NCI-H2227 treated with DMSO at 0.1 percent for 48 hours (cell line): ENCODE measurements around the gene UBE4B.
"Not testable (repeated sequence)": the region's sequence is repeated elsewhere in the genome, so short reads cannot be mapped to it uniquely, and the experiment has no call there.

Experiments used
- DNase-seq: peaks from one replicate; lab custom pipeline; 2025; lab: John Stamatoyannopoulos, UW

Gene UBE4B

GRCh38 chr1:10032590-10033358, at the start of gene UBE4B:
Gene UBE4B, plus strand, starts transcription at chr1:10032958. Its CDS starts 713 bp downstream, at chr1:10033671.
- peak; percentile 98 for DNase-seq

DNA sequence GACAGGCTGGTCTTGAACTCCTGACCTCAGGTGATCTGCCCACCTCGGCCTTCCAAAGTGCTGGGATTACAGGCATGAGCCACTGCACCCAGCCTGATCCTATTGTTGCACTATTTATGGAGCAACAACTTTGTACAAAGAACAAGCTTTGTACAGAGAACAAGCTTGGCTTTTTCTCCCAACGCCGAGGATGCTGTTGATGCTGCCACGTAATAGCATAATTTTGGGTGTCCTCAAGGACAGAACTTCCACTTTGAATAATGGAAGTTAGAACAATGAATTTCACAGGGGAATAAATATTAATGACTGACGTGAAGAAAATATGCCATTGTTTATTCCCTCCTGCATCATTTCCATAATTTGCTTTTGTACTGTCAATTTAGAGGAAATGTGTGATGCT, 48.5 kb upstream of the UBE4B start:
- no peak for DNase-seq

DNA sequence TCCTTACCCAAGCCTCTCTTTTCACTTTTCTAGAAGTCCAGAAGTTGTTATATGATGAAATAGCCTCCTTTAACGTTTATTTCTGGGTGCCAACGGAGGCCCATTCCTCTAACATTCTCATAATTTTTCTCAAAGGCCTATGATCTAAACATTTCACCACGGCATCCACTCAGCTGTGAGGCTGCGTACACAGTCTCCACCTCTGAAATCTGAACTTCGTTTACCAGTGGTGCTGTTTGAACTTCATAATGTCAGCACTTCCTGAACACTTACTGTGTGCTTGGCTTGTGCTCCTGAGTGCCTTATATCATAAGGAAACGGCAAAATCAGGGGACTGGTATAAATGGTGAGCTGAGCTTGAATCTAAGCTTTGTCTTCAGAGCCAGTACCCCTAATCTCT, 47.8 kb upstream of the UBE4B start:
- no peak for DNase-seq

DNA sequence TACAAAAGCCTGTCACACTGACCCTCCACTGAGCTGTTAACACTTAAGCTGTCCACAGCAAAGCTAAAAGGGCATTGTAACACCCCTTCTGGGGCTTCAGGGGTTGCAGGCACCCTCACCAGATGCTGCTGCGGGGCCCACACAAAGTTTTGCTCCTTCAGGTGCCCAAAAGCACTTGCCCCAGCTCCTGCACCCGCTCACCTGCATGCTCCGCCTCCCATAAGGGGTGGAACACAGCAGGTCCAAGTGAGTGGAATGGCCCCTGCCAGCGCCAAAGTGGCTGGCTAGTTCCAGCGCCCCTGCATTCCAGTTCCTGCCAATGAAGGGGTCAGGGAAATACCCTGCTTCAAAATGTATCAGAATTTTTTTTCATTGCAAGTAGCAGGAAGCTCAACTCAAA, 43.0 kb upstream of the UBE4B start:
- no peak for DNase-seq

- no peak for DNase-seq
These were observed 41.8 kb upstream of the UBE4B start for GRCh38 chr1:9990944-9991343.

- no peak for DNase-seq
These were observed 39.8 kb upstream of the UBE4B start for GRCh38 chr1:9992910-9993309.

DNA sequence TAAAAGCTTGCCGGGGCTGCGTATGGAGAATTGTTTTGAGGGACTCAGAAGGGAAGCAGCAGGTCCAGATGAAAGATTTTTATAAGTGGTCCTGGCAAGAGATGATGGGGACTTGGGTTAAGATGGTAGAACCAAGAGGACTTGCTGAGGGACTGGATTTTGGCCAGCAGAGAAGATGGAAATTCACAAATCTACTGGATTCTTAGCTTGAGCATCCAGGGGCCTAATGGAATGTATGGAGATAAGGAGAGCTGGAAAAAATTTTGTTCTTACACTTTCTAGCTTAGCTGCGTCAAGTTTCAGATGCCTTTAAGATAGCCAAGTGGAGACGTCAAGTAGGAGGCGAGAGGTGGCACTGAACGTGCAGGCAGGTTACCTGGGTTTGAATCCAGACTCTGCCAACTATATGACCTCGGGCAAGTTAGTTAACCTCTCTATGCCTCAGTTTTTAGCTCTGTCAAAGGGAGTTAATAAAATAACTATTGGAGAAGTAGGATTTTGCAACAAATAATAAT, 39.1 kb upstream of the UBE4B start:
- DNase-seq = no peak

DNA sequence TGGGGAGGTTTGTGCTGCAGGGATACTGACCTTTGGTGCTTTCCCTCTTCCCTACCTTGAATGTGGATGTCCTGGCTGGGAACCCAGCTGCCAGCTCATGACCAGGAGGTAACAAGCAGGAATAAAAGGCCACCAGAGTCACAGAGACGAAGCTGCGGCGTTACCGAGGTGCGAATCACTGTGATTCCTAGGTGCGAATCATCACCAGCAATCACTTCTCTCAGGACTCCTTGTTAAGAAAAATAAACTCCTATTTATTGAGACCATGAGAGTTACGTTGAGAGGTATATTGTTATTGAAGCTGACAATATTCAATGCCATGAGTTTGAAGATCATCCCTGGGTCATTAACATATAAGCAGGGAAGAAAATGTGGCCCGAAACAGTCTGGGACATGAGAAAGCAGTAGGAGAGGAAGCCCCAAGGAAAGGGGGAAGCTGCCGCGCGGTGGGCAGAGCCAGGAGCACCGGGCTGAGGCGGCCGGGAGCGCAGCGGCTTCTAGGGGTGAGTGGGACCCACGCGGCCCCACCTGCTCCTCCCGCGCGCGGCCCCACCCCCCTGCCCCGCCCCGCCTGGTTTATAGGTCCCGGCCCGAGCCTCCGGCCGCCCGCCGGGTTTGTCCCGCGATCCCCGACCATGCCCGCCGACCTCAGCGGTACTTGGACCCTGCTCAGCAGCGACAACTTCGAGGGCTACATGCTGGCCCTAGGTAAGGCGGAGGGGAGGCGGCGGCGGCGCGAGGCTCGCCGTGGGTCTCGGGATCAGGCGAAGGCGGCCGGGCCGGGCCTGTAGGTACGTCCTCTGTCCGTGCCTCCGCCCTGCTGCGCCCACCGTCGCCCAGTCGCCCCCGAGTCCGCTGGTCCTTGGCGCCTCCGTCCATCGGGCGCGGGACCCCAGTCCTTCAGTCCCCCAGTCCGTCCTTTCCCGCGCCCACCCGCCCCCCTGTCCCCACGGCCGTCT, 35.9 kb upstream of the UBE4B start, which contains the start of gene RBP7:
TSS of gene RBP7 (plus strand) at position 605 of the 959 bp plus-strand sequence. CDS start at position 636, 31 bp downstream.
- DNase-seq = peak; percentile 10

DNA sequence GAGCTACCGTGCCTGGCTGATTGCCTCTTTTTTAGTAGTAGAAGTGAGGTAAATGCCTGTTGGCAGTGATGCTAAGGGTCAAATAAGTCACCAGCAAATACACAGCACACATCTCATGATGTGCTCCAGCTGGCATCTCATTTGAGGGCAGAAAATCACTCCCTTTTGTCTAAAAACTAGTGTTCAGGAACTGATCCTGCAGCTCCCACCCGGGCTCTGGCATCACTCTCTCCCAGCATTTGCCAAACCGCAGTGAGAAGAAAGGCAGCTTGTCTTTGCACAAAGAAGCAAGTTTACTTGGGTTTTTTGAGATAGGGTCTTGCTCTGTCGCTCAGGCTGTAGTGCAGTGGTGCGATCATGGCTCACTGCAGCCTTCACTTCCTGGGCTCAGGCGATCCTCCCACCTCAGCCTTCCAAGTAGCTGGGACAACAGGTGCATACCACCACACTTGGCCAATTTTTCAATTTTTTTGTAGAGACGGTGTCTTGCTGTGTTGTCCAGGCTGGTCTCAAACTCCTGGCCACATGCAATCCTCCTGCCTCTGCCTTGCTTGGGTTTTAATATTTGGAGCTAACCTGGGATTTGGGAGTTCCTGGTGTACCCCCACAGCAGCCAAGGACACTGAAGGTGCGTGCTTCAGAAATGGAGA, 31.6 kb upstream of the UBE4B start:
- DNase-seq = no peak

DNA sequence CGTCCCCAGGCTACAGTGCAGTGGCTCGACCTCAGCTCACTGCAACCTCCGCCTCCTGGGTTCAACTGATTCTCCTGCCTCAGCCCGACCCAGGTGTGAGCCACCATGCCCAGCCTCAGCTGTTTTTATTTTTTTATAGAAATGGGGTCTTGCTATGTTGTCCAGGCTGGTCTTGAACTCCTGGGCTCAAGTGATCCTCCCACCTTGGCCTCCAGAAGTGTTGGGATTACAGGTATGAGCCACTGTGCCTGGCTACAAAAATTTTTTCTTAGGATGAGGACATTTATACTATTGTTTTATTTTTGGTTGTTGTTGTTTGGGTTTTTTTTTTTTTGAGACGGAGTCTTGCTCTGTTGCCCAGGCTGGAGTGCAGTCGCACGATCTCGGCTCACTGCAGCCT, 27.5 kb upstream of the UBE4B start:
- not testable (repeated sequence) for DNase-seq

DNA sequence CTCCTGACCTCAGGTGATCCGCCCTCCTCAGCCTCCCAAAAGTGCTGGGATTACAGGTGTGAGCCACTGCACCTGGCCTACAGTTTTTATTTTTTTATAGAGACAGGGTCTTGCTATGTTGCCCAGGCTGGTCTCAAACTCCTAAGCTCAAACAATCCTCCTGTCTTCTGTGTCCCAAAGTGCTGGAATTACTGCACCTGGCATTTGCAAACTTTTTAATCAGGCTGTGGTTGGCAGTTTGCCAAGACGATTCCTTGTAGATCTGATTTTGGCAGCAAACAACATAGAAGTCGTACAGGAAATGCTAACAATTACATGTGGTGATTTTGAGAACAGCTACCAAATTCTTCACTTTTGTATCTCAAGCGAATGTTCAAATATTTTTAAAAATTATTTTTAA, 25.6 kb upstream of the UBE4B start:
- no peak for DNase-seq

DNA sequence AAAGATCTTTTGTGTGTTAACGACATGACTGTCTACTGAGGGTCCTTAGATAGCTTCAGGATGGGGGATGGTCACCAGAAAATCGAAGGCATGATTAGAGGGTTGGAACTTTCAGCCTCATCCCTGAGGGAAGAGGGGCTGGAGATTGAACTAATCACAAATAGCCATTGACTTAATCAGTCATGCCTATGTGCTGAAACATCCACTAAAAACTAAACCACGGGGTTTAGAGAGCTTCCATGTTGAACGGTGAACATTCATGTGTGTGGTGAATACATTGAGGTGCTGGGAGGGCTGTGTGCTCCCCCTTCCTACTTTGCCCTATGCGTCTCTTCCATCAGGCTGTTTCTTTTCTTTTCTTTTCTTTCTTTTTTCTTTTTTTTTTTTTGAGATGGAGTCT, 18.7 kb upstream of the UBE4B start:
- no peak for DNase-seq

GRCh38 chr1:10019561-10019960, 13.2 kb upstream of the UBE4B start:
- DNase-seq = no peak

GRCh38 chr1:10020086-10020485, 12.7 kb upstream of the UBE4B start:
- no peak for DNase-seq

DNA sequence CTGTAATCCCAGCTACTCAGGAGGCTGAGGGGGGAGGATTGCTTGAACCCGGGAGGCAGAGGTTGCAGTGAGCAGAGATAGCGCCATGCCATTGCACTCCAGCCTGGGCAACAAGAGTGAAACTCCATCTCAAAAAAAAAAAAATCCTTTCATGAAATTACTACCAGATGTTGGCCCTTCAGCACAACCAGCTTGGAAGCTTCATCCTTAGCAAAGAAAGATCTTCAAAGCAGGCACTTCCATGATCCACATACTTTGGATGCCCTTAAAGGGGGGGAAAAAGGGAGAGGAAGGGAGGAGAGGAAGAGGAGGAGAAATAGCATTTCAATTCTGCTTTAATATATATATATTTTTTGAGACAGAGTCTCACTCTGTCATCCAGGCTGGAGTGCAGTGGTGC, 12.1 kb upstream of the UBE4B start:
- DNase-seq = not testable (repeated sequence)

DNA sequence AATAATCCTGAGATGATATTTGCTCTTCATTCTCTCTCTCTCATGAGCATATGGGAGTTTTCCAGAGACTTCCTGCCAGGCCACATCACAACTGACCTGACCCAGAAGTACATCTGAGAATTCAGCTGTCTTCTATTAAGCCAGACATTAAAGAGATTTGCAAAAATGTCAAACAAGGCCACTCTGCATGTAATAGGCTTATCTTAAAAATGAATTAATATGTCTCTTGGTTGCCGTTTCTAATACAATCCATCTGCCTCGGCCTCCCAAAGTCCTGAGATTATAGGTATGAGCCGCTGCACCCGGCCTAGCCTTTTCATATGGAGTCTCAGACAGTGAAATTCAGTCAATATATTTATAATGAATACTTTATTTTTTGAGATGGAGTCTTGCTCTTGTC, 10.8 kb upstream of the UBE4B start:
- DNase-seq = not testable (repeated sequence)

GRCh38 chr1:10022656-10023055, 10.1 kb upstream of the UBE4B start:
- no peak for DNase-seq

DNA sequence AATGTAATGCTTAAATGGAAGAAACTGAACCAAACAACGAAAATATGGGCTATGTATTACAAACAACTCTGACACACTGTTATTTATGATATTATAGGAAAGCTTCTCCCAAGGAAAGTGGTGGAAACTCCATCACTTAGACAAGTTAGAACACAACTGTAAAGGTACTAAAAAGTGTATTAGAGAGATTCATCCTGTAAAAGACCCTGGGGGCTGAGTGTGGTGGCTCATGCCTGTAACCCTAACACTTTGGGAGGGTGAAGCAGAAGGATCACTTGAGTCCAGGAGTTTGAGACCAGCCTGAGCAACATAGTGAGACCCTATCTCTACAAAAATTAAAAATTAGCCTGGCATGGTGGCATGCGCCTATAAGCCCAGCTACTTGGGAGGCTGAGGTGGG, 7.4 kb upstream of the UBE4B start:
- DNase-seq = no peak

- DNase-seq = no peak
These were observed 5.7 kb upstream of the UBE4B start for GRCh38 chr1:10027027-10027426.

DNA sequence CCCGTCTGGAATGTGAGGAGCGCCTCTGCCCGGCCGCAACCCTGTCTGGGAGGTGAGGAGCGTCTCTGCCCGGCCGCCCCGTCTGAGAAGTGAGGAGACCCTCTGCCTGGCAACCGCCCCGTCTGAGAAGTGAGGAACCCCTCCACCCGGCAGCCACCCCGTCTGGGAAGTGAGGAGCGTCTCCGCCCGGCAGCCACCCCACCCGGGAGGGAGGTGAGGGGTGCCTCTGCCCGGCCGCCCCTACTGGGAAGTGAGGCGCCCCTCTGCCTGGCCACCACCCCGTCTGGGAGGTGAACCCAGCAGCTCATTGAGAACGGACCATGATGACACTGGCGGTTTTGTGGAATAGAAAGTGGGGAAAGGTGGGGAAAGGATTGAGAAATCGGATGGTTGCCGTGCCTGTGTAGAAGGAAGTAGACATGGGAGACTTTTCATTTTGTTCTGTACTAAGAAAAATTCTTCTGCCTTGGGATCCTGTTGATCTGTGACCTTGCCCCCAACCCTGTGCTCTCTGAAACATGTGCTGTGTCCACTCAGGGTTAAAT, 3.7 kb upstream of the UBE4B start:
- DNase-seq = not testable (repeated sequence)

DNA sequence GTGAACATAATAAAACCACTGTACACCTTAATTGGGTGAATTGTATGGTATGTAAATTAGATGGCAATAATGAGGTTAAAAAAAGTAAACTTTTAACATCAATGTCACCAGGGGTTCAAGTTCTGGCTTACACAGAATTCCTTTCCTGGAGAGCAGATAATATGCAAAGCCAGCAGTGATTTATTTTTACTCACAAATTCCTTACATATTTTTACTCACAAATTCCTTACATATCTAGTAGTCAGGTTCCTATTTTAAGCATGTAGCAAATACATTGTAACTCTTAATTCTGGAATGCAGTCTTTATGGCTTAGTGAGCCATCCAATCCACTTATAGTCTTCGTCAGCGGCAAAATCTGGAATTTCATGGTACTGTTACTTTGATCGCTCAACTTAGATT, 1.3 kb upstream of the UBE4B start:
- DNase-seq = no peak

DNA sequence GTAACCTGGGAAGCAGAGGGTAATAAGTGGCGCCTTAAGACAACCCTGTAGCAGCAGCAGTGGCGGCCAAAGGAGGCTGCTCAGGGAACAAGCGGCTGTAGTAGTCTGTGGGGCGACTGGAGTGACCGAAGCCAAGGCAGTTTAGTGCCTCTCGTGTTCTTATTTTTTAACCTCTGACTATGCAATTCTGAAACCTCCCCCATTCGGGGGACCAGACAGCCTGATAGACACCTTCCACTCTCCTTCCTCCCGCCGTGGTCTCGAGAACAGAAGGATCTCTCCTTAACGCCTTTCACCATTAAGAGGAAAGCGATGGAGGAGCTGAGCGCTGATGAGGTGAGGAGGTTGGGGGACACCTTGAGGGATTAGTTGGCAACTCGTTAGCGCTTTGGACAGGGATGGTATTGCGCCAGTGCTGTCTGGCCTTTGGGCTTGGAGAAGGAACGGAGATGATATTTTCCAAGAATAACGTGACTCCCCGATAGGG, 644 bp downstream of the UBE4B start:
- DNase-seq = no peak
